GM19395 (cell line): ENCODE data around the gene HYDIN.

Experiments
- ATAC-seq: cut with Tn5 transposase; IDR thresholded peaks from one replicate; pipeline ENCODE4 v1.9.1; 2021; ENCODE audit warnings: mild to moderate bottlenecking, moderate library complexity; ENCODE audit not compliant: unreplicated experiment

The HYDIN gene

DNA sequence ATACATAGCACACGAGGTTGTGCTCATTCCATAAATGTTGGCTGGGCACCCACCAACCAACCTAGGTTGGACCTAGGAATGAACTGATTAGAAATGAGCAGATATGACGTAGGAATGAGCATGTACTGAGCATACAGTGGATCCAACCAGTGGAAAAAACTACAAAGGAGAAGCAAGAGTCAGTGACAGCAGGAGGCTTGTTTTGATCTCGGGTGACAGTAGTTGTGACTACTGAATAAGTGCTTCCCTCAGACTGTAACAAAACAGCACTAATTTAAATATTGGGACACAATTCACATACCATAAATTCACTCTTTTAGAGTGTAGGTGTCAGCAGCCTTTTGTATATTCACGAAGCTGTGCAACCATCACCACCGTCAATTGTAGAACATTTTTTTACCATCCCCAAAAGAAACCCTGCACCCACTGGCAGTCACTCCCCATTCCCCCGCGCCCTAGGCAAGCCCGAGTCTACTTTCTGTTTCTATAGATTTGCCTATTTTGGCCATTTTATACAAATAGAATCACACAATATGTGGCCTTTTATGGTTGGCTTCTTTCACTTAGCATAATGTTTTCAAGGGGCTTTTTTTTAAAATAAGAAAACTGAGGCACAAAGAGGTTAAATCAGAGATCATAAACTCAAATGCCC, 436.5 kb downstream of the HYDIN start:
- ATAC-seq, result peak; percentile 58

- ATAC-seq, result no peak
Observed at GRCh38 chr16:70790815-70791214, 439.7 kb downstream of the HYDIN start.

DNA sequence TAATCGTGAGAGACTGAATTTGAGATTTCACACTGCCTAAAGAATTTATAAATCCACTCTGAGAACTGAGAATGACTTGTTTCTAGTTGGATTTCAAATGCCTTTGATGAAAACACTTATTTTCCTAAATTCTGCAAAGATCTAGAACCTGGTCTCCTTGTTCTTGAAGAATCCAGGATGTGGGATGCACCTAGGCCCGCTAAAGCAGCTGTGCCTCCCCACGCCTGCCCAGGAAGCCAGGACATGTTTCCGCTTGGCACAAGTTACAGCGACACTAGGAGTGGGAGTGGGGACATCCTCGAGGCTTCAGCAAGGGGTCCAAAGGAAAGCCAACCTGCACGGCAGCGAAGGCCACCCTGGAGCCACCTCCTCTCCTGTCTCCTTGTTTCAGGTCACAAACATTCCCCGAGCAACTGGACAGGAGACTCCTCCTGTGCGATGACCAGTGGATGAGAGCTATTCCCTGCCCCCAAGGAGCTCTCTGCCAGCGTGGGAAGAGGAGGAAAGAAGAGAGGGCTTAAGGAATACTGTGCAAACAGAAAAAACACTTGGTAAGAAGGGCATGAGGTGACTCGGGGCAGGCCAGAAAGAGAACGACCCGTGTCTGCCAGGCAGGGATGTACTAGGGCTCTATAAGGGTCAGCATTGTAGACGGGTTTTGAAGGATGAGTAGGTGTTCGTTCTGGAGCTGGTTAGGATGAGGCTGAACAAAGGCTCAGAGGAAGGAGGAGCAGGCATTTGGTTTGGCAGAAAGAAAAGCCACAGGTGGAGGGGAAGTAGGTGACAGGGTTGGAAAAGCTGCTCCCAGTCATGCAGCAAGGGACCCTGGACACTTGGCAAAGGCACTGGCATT, 440.7 kb downstream of the HYDIN start:
- ATAC-seq, result no peak

DNA sequence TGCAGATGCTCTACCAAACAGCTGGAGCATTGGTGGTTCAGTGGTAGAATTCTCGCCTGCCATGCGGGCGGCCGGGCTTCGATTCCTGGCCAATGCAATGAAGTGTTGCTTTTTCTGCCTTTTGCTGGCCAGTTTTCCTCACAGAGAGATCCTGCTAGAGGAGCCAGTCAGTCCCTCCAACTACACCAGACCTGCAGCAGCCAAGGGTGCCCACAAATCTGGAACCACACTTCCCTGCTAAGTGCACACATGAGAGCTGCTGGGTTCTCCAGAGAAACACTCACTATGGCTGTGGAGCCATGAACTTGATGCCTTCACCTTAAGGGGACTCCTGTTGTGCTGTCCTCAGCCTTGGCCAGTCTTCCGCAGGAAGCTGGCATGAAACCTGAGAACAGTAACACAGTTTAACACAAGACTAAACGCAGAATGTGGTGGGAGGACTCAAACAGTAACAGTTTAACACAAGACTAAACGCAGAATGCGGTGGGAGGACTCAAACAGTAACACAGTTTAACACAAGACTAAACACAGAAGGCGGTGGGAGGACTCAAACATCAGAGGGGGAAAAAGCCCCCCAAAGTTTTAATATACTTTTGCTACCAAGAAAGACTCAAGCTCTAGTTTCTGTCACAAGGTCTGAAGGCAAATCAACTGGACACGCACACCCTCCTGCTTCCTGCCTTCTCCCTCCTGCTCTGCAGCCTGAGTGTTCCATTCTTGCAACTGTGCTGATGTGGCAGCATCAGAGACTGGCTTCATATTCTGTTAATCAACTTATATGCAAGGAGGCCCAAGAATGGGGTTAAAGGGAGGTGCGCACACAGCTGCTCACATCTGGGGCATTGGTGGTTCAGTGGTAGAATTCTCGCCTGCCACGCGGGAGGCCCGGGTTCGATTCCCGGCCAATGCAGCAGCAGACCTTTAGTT, 441.6 kb downstream of the HYDIN start:
- ATAC-seq, result no peak

GRCh38 chr16:70786020-70786755, 444.3 kb downstream of the HYDIN start:
- ATAC-seq, result no peak

- ATAC-seq, result no peak
Observed at GRCh38 chr16:70784692-70785555, 445.6 kb downstream of the HYDIN start.

DNA sequence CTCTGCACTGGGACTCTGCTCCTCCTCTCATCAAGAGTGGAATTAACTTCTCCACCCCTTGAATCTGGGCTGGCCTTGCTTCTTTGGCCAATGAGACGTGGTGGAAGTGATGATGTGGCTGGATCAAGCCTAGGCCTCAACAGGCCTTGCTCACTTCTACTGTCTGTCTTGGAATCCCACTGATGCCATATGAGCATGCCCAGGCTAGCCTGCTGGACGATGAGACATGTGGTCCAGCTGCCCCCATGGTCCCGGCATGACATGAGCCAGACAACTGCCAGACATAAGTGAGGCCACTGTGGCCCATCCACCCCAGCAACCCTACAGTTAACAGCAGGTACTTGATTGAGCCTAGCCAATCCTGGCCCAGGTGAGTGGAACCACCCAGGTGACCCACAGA, 448.3 kb downstream of the HYDIN start:
- no peak for ATAC-seq

DNA sequence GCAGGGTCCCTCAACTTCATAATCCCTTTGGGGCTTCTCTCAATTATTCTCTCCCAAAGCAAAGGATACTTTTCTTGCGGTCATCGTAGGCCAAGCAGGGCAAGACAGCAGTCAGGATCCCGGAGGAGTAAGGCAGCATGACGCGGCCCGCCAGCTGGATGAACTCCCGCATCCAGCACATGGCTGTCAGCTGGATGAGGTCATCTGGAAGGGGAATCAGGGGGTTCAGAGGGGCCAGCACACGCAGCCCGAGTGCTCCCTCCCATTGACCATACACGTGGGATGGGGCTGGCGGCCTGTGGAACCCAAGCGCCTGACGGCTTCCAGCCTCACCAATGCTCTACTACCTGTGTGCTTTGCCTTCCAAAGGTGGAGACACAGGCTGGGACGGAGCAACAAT, 448.7 kb downstream of the HYDIN start:
- ATAC-seq, result no peak

DNA sequence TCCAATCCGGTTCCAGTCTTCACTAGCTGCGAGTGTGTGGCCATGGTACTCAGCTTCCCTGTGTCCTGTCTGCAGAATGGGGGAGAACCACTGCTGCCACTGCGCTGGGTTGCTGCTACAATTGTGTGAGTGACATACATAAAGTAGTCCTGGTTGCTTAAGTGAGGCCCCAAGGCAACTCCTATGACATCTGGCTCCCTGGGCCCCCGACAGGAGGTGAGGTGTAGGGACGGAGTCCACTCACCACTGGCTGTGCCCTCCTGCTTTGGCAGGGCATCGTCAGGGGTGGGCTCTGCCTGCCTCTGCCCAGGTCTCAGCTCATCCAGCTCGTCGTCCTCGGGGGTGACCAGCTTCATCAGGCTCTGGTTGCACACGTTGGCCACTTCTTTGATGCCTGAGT, 450.0 kb downstream of the HYDIN start:
- no peak for ATAC-seq

DNA sequence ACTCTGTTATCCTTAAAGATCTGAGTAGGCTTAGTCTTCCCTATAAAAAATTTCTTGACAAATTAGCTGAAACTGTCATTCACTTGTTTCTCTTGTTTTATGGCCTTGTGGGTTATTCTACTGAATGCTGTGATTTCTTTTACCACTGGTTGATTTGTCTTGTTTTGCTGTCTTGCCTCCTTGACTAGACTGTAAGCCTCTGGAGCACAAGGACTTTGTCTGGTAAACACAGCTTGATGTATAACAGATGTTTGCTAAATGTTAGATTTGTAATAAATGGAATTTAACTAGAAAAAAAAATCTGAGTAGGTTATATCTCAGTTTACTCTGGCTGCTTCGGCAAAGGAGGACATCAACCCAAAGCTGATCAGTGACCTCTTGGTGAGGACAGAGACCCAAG, 451.2 kb downstream of the HYDIN start:
- ATAC-seq, result no peak

DNA sequence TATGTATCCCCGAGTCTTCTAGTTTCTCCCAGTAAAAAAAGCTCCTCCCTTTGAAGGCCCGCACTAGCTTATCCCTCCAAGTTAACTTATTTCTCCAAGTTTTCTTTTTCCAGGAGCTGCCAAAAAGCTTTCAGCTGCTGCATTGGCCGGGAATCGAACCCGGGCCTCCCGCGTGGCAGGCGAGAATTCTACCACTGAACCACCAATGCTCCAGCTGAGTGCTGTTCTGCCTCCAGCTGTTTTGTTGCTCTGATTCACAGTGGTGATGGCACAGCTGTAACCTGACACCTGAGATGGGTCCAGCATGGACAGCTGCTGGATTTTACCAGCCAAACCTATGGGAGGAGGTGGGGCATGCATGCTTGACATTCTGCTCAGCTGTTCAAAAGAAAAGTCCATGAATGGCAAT, 451.6 kb downstream of the HYDIN start:
- ATAC-seq, result no peak

DNA sequence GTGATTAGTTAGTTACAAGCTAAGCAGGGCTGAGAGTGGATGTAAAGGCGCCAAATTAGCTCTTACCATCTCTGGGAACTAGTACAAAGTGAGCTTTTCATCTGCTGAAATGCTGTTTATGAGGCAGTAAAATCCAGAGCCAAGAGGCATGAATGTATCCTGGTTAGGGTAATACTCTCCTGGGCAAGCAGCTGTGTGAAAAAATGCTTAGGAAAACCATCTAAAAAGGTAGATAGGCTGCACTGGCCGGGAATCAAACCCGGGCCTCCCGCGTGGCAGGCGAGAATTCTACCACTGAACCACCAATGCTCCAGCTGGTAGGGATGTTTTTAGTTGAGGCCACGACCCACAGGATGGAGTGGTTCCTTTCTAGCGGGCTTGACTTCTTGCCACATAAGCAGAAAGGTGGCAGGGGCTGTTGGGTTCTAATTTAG, 452.5 kb downstream of the HYDIN start:
- no peak for ATAC-seq

GRCh38 chr16:70777496-70777895, 453.0 kb downstream of the HYDIN start:
- no peak for ATAC-seq

- no peak for ATAC-seq
Observed at GRCh38 chr16:70775399-70775798, 455.1 kb downstream of the HYDIN start.

- ATAC-seq, result no peak
Observed at GRCh38 chr16:70774261-70774660, 456.3 kb downstream of the HYDIN start.

- no peak for ATAC-seq
Observed at GRCh38 chr16:70772493-70772892, 458.0 kb downstream of the HYDIN start.

- ATAC-seq, result no peak
Observed at GRCh38 chr16:70770626-70771552, 459.6 kb downstream of the HYDIN start.

- no peak for ATAC-seq
Observed at GRCh38 chr16:70770291-70770625, 460.3 kb downstream of the HYDIN start.

GRCh38 chr16:70769761-70770160, 460.8 kb downstream of the HYDIN start:
- no peak for ATAC-seq
